LHCN-M2 (cell line): ENCODE measurements around the gene PTGER2. TPM values are rescaled to one million over a fixed set of nuclear protein-coding genes. Genes with fewer than 3 reads are reported as not detected.

Source experiments
- DNase-seq: peaks from one replicate; pipeline ENCODE4 v3.0.0-alpha.2; 2012; ENCODE audit warnings: low read depth
- polyA plus RNA-seq: library from polyadenylated mRNA; unstranded; fragments of >200 nt; gene quantifications from one replicate; pipeline ENCODE4 v1.2.1, GENCODE V29; 2012; ENCODE audit warnings: missing spikeins
- total RNA-seq: library from RNA; depleted of rRNA; stranded (reverse); fragments of >200 nt; gene quantifications from 2 replicates; pipeline ENCODE4 v1.2.3, GENCODE V29; 2014; rRNA removed

Gene PTGER2, protein sequence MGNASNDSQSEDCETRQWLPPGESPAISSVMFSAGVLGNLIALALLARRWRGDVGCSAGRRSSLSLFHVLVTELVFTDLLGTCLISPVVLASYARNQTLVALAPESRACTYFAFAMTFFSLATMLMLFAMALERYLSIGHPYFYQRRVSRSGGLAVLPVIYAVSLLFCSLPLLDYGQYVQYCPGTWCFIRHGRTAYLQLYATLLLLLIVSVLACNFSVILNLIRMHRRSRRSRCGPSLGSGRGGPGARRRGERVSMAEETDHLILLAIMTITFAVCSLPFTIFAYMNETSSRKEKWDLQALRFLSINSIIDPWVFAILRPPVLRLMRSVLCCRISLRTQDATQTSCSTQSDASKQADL
- total RNA-seq, result 35.8 and 37.8 TPM in 2 replicates
- 4.3 TPM for polyA plus RNA-seq

DNA sequence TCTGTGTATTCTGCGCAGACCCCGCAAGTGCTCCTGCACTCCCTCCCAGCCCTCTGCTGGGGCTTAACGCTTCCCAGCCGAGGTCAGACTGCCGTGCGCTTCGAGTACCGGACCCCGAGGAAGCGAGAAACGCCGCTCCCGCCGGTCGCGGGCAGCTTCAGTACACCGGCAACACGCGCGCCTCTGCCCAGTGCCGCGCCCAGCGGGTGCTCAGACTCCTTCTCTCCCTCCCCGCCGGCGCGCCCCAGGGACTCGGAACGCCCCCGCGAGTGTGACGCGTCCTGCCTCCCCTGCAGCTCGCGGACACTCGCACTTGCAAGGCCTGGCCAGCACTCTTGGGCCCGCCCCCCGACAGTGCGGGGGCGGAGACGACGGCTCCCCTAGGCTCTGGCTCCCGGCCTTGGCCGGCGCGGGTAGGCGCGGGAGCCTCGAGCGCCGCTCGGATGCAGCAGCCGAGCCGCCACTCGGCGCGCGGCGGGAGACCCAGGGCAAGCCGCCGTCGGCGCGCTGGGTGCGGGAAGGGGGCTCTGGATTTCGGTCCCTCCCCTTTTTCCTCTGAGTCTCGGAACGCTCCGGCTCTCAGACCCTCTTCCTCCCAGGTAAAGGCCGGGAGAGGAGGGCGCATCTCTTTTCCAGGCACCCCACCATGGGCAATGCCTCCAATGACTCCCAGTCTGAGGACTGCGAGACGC lies at the start of gene PTGER2:
Gene PTGER2 (plus strand): TSS at position 410 of the 692 bp plus-strand sequence. CDS start 237 bp downstream, at position 647.
- peak; percentile 94 for DNase-seq

DNA sequence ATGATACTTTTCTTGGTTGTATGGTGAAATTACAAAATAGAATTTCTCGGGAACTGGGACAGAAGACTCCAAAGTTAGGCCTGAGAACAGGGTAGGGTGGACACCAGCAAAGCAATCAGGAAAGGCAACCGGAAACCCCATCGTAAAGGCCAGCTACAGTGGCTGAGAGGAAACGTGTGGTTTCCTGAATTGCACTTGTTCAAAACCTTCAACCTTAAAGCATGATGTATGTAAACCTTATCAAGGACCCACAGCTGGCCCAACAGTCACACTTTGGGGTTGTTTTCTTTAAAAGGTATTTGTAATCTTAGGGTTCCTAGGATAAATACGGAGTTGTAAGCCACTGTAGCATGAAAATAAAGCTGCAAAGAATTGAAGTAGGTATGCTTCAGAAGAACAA lies 48.9 kb upstream of the PTGER2 start:
- no peak for DNase-seq

DNA sequence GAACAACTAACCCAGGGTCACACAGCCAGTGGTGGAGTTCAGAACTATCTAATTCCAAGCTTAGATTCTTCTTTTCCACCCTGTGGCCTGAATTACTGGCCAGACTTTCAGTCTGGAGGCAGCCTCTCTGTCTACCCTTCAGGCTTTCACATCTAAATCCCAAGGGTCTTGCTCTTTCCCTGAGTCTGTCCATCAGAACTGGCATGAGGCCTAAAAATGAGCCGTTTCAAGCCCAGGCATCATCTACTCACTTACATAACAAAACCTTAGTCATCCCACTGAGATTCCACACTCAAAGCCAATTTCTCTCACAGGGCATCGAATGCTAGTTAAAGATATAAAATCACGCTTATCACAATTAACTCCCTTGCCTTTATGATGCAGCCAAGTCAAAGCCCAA lies 47.9 kb upstream of the PTGER2 start:
- peak; percentile 88 for DNase-seq

- DNase-seq, result peak; percentile 67
Observed at GRCh38 chr14:52266782-52267181, 47.3 kb upstream of the PTGER2 start.

DNA sequence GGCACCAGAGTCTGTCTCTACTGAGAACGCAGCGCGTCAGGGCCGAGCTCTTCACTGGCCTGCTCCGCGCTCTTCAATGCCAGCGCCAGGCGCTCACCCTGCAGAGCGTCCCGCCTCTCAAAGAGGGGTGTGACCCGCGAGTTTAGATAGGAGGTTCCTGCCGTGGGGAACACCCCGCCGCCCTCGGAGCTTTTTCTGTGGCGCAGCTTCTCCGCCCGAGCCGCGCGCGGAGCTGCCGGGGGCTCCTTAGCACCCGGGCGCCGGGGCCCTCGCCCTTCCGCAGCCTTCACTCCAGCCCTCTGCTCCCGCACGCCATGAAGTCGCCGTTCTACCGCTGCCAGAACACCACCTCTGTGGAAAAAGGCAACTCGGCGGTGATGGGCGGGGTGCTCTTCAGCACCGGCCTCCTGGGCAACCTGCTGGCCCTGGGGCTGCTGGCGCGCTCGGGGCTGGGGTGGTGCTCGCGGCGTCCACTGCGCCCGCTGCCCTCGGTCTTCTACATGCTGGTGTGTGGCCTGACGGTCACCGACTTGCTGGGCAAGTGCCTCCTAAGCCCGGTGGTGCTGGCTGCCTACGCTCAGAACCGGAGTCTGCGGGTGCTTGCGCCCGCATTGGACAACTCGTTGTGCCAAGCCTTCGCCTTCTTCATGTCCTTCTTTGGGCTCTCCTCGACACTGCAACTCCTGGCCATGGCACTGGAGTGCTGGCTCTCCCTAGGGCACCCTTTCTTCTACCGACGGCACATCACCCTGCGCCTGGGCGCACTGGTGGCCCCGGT lies 46.4 kb upstream of the PTGER2 start, which contains the start of gene PTGDR:
Gene PTGDR (plus strand): TSS at position 198 of the 778 bp plus-strand sequence. CDS start 117 bp downstream, at position 315.
- DNase-seq, result peak; percentile 11

- no peak for DNase-seq
Observed at GRCh38 chr14:52268279-52269061, 45.6 kb upstream of the PTGER2 start.

DNA sequence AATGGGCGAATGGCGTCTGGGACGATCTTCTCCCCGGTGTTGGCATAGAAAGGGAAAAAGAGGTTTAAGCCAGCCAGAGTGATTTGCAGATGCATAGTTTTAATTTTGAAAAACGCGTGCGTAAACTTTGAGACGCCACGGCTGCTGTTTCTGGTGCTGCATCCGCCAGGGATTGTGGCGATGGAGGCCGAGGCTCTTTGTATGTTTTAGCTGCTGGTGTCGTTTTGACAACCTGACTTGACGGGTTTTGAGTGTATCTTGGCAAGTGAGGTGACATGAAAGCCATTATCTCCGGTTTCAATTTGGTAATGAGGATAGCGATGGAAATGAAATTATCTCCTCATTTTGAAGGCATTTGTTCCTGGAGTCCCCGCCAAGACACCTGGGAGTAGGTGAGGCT lies 45.0 kb upstream of the PTGER2 start:
- no peak for DNase-seq

DNA sequence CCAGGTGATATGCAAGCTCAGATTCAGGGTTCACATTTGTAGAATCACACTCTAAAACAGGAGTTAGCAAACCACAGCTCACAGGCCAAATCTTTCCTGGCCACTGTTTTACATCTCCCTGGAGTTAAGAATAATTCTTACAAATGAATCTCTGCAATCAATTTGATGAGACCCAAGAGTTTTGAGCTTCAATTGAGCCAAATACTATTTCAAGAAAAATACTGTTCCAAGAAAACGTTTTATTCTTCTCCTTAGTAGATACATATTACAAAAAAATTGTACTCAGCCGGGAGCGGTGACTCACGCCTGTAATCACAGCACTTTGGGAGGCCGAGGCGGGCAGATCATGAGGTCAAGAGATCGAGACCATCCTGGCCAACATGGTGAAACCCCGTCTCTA lies 44.1 kb upstream of the PTGER2 start:
- no peak for DNase-seq

- no peak for DNase-seq
Observed at GRCh38 chr14:52271538-52271937, 42.6 kb upstream of the PTGER2 start.

DNA sequence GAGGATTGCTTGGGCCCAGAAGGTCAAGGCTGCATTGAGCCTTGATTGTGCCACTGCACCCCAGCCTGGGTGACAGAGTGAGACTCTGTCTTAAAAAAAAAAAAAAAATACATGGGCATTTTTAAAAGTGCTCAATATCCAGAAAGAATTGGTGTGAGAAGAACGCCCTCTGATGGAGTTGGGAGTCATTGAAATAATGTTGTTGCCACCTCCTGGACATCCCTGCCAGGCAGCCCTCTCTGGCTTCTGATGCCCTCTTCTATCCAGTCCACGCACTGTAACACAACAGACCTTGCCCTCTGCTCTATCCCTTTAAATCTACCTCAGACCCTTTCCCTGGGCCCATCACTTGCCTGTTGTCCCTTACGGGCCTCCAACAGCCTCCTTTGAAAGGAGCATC lies 41.7 kb upstream of the PTGER2 start:
- peak; percentile 59 for DNase-seq

GRCh38 chr14:52275372-52275771 lies 38.7 kb upstream of the PTGER2 start:
- no peak for DNase-seq

DNA sequence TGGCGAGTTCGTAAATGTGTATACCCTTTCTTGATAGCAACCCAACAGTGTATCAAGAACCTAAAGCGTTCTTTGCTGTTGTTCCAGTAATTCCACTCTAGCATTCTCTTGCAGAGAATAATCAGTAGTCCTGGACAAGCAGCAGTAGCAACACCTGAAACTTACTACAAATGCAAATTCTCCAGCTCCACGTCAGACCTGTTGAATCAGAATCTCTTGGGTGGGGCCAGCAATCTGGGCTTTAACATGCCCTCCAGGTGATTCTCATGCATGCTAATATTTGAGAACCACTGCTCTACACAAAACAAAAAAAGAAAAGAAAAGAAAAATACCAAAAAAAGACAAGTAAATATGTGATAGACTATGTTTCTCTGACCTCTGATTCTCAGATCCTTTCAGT lies 36.6 kb upstream of the PTGER2 start:
- no peak for DNase-seq

DNA sequence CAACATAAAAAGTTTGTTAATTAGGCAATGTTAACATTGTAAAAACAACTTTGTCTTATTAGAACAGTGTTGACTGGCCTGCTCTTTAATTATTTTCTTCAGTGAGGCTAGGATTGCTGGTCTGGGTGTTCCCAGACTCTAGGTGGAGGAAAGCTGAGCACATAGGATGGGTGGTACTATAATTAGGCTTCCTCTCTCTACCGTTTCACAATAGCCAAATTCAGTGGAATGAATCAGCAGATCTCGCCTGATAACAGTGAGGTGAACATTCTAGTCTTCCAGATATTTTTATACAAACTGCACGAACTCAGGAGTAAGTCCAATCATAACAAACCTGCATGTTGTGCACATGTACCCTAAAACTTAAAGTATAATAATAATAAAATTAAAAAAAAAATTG lies 34.7 kb upstream of the PTGER2 start:
- DNase-seq, result peak; percentile 25

DNA sequence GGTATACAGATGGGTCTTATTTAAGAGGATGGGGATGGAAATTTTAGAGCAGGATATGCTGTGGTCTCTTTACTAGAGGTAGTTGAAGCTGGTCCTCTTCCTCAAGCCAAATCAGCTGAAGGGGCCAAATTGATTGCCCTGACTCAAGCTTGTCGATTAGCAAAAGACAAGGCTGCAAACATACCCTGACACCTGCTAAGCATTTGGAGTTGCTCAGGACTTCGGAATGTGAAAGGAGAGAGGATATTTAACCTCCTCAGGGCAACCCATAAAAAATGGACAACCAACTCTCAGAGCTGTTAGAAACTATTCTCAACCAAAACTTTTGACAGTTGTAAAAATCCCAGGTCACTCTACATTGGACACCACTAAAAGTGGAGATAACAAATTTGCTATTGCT lies 31.0 kb upstream of the PTGER2 start:
- DNase-seq, result peak; percentile 11

DNA sequence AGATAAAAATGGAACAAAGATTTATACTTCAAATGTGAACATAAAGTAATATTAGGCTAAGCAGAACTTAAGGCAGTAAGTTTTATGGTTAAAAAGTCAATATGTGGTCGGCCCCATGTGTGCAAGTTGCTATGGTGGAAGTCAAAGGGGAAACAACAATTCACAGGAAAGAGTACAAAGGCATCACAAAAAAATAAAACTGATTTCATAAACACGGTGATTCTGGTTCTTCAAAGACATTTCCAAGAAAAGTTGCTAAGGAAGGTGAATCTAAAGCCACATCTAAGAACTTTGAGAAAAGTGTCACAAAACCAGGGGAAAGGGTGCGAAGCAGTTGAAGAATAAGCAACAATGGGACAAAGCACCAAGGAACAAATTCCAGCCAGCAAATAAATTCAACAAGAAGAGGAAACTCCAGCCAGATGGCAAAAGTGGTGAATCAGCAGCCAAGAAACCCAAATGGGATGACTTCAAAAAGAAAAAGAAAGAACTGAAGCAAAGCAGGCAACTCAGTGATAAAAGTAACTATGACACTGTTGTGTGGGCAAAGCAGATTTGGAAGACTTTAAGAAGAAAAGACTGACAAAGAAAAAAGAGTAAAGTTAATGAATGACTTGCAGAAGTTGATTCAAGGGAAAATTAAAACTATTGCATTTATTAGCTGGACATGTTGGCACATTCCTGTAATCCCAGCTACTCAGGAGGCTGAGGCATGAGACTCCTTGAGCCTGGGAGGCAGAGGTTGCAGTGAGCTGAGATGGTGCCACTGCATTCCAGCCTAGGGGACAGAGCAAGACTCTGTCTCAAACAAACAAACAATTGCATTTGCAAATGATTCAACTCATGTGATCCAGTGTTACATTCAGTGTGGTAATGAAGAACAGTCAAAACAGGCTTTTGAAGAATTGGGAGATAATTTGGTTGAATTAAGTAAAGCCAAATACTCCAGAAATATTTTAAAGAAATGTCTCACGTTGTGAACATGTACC lies 27.2 kb upstream of the PTGER2 start:
- no peak for DNase-seq

GRCh38 chr14:52296378-52296777 lies 17.7 kb upstream of the PTGER2 start:
- no peak for DNase-seq

GRCh38 chr14:52298795-52299194 lies 15.3 kb upstream of the PTGER2 start:
- DNase-seq, result no peak

GRCh38 chr14:52299692-52300278 lies 14.3 kb upstream of the PTGER2 start:
- DNase-seq, result peak; percentile 64

DNA sequence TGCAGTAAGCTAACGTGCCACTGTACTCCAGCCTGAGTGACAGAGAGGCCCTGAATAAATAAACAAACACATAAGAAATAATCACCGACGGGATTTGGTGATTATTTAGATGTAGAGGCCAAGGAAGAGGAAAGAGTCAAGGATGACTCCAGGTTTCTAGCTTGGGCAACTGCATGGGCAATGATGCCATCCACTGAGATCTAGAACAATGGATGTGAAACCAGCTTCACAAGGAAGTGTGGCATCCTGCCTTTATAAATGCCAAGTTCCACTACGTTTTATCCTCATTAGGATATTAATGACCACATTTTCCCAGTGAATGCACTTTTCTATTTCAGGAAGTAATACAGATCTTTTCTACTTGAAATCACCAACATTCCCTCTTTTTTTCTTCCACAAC lies 10.9 kb upstream of the PTGER2 start:
- DNase-seq, result no peak
